Endothelial cell of umbilical vein (primary cell): Measurements from ENCODE around the gene KLHDC9. TPM values are rescaled to one million over a fixed set of nuclear protein-coding genes. Genes with fewer than 3 reads are reported as not detected.

Experiments used
- BruUV-seq: library from RNA; stranded (reverse); fragments of 400-500 nt; replicated peaks from 2 replicates; lab custom pipeline; 2021; lab: Mats Ljungman, UMichigan
- CTCF ChIA-PET: fragments of 300-600, 350-600 bp; sonication (Branson Sonifier 250); formaldehyde crosslinking; loops from one replicate; lab custom pipeline; 2021; ENCODE audit warnings: antibody characterized with exemption, inconsistent platforms; lab: Charles Lee
- POLR2A ChIA-PET: fragments of 300-600, 350-600 bp; sonication (Branson Sonifier 250); formaldehyde crosslinking; loops from one replicate; lab custom pipeline; 2021; ENCODE audit warnings: antibody characterized with exemption, inconsistent platforms; lab: Charles Lee
- DNase-seq: peaks from one replicate; pipeline ENCODE4 v3.0.0-alpha.2; 2011; ENCODE audit warnings: low read depth, low spot score
- FAIRE-seq: peaks from 2 replicates; lab custom pipeline; 2011; peaks lifted over from hg19 to GRCh38; lab: Jason Lieb, UNC
- H2AFZ ChIP-seq: 2 replicates; pipeline ENCODE4 v1.6.0; 2012; ENCODE audit warnings: low read depth, low read length, control low read depth, inconsistent platforms
- H3K27ac ChIP-seq: 2 replicates; pipeline ENCODE4 v1.5.1; 2011; ENCODE audit warnings: low read depth, mild to moderate bottlenecking, control low read depth, low read length, moderate library complexity; ENCODE audit not compliant: insufficient read depth
- H3K27me3 ChIP-seq, 2 experiments: 2 replicates each; pipeline versions ENCODE4 v1.6.0 to v1.6.1; 2011; ENCODE audit warnings: low read length in 2 of 2, mixed read lengths in 1 of 2; ENCODE audit not compliant: control insufficient read depth in 2 of 2, insufficient read depth in 2 of 2
- H3K36me3 ChIP-seq, 2 experiments: 2 replicates in 1 of 2; 3 replicates in 1 of 2; pipeline ENCODE4 v1.5.1; 2011; ENCODE audit warnings: low read length in 2 of 2, mild to moderate bottlenecking in 1 of 2, moderate library complexity in 1 of 2; ENCODE audit not compliant: control insufficient read depth in 2 of 2, insufficient read depth in 2 of 2; ENCODE audit errors: extremely low read depth in 1 of 2
- H3K4me1 ChIP-seq: 3 replicates; pipeline ENCODE4 v1.5.1; 2011; ENCODE audit warnings: mild to moderate bottlenecking, low read length; ENCODE audit not compliant: control insufficient read depth, insufficient read depth; ENCODE audit errors: extremely low read depth
- H3K4me2 ChIP-seq: 2 replicates; pipeline ENCODE4 v1.6.1; 2011; ENCODE audit warnings: low read length, control low read depth, mixed read lengths; ENCODE audit not compliant: insufficient read depth
- H3K4me3 ChIP-seq, 3 experiments: fragments of 200-600 bp in 1 of 3; sonication (generic), shearing (Covaris generic) in 1 of 3; replicated peaks in 1 of 3; 2 replicates each; pipeline ENCODE4 v1.5.1; 2011 to 2016; ENCODE audit warnings: control low read depth in 3 of 3, low read length in 3 of 3, mild to moderate bottlenecking in 2 of 3, inconsistent platforms in 1 of 3, low read depth in 1 of 3, moderate library complexity in 1 of 3; ENCODE audit not compliant: insufficient read depth in 1 of 3
- H3K79me2 ChIP-seq: 2 replicates; pipeline ENCODE4 v1.6.0; 2012; ENCODE audit warnings: low read length, inconsistent platforms; ENCODE audit not compliant: control insufficient read depth, insufficient read depth
- H3K9ac ChIP-seq: replicated peaks from 2 replicates; pipeline ENCODE3; 2011; ENCODE audit warnings: low read length, control low read depth; ENCODE audit not compliant: insufficient read depth; ENCODE audit errors: extremely low read depth
- H3K9me1 ChIP-seq: replicated peaks from 3 replicates; pipeline ENCODE4 v1.6.0; 2011; ENCODE audit warnings: mild to moderate bottlenecking, low read length; ENCODE audit not compliant: control insufficient read depth, insufficient read depth; ENCODE audit errors: extremely low read depth
- H3K9me3 ChIP-seq: replicated peaks from 2 replicates; pipeline ENCODE4 v1.5.1; 2012; ENCODE audit warnings: low read length, inconsistent platforms; ENCODE audit not compliant: control insufficient read depth, insufficient read depth
- H4K20me1 ChIP-seq: replicated peaks from 2 replicates; pipeline ENCODE3; 2011; ENCODE audit warnings: mild to moderate bottlenecking, low read length; ENCODE audit not compliant: control insufficient read depth, insufficient read depth; ENCODE audit errors: extremely low read depth
- CTCF ChIP-seq, 2 donors: IDR thresholded peaks; 1 replicate in 1 of 2; 2 replicates in 1 of 2; pipeline ENCODE4 v1.5.1; 2011; ENCODE audit warnings: low read length in 2 of 2, mild to moderate bottlenecking in 2 of 2, moderate library complexity in 2 of 2, control low read depth in 1 of 2, inconsistent platforms in 1 of 2, low read depth in 1 of 2; ENCODE audit not compliant: insufficient read depth in 1 of 2; ENCODE audit errors: extremely low read depth in 1 of 2
- FOS ChIP-seq: IDR thresholded peaks from 2 replicates; pipeline ENCODE4 v1.6.1; 2011; ENCODE audit warnings: mild to moderate bottlenecking, low read length, moderate library complexity, borderline replicate concordance; ENCODE audit not compliant: insufficient read depth
- POLR2AphosphoS5 ChIP-seq: IDR thresholded peaks from 2 replicates; pipeline ENCODE4 v1.6.1; 2012; ENCODE audit warnings: low read depth, mild to moderate bottlenecking, control low read depth, low read length, moderate library complexity; ENCODE audit not compliant: insufficient read depth
- dilution Hi-C: fragments of 300-500 bp; cut with MboI; formaldehyde crosslinking; loops from one replicate; pipeline ENCODE4 v1.15.0; 2019; ENCODE audit warnings: low sequenced_read_pairs; ENCODE audit not compliant: extremely low pct_ligation_motif_present
- intact Hi-C: fragments of 100-400 bp; cut with micrococcal nuclease; formaldehyde crosslinking; loops from one replicate; pipeline ENCODE4 v1.10.0; 2022
- polyA plus RNA-seq, 4 experiments: library from polyadenylated mRNA; depleted of rRNA in 3 of 4; stranded (reverse) in 3 of 4; unstranded in 1 of 4; fragments of >200 nt; gene quantifications; 2 replicates each; pipeline versions ENCODE4 v1.2.1 to v1.2.3, GENCODE V29; 2011 to 2012; ENCODE audit warnings: missing spikeins in 1 of 4
- total RNA-seq: library from RNA; stranded (reverse); gene quantifications from 2 replicates; pipeline ENCODE4 v1.2.3, GENCODE V29; 2021

The KLHDC9 gene
- total and polyA plus RNA-seq, 2 donors (not counting 3 experiments of a cell fraction or from before 2014, with no cell fraction given) = 1.1 to 2.6 TPM

GRCh38 chr1:161119092-161119903 lies 21.1 kb downstream of the KLHDC9 start:
- peaks cover 30% of the 10 kb centered on the region for H3K4me1 ChIP-seq
- intact Hi-C loops = loop anchor here (1.0 to 5.0 kb wide), 3 partner anchors 34 to 193 kb away; partner anchors contain the start of genes SDHC, UFC1 and USP21
- peak overlapping the region; percentile 89 for H3K9ac ChIP-seq
- H3K9me3 ChIP-seq = no peaks in the 10 kb centered on the region
- TF ChIP-seq POLR2AphosphoS5 (peak; percentile 15), CTCF (IDR thresholded peaks at IDR 0.05; ENCODE audit: extremely low read depth in 1 of 2, insufficient read depth in 1 of 2, low read depth in 1 of 2, low read length in 2 of 2) (peak; percentile 37 to 39), FOS (no peak)
- BruUV-seq = no TSS peak
- H2AFZ ChIP-seq = no peak overlapping the region
- ChIA-PET POLR2A (no interaction called here), CTCF (interaction anchor here (1.1 to 1.9 kb wide), 3 partner anchors 13 to 263 kb away, joined by 3 to 4 read pairs (median 3); partner anchors contain the start of gene DEDD)
- H3K9me1 ChIP-seq = no peaks in the 10 kb centered on the region
- peak overlapping the region; percentile 66 for H3K27ac ChIP-seq
- peak; percentile 56 for FAIRE-seq
- H3K4me3 ChIP-seq = peak overlapping the region in 1 of 3 experiments; percentile 65
- peak overlapping the region; percentile 57 for H3K4me2 ChIP-seq
- no peaks in the 10 kb centered on the region for H3K27me3 ChIP-seq
- dilution Hi-C loops = no loop called here
- no peaks in the 10 kb centered on the region for H4K20me1 ChIP-seq
- H3K36me3 ChIP-seq = peaks cover 13 to 35% of the 10 kb centered on the region in 2 experiments
- peak; percentile 55 for DNase-seq
- H3K79me2 ChIP-seq = peaks cover 41% of the 10 kb centered on the region
